ENCODE measurements around the gene LAMC3. TPM values are rescaled to one million over a fixed set of nuclear protein-coding genes. Genes with fewer than 3 reads are reported as not detected.

Gene LAMC3
- total and polyA plus RNA-seq, 9 of the 15 experiments (the other 6 are each of a cell fraction or from before 2014, with no cell fraction given), result 0.10 TPM; not detected in 8

DNA sequence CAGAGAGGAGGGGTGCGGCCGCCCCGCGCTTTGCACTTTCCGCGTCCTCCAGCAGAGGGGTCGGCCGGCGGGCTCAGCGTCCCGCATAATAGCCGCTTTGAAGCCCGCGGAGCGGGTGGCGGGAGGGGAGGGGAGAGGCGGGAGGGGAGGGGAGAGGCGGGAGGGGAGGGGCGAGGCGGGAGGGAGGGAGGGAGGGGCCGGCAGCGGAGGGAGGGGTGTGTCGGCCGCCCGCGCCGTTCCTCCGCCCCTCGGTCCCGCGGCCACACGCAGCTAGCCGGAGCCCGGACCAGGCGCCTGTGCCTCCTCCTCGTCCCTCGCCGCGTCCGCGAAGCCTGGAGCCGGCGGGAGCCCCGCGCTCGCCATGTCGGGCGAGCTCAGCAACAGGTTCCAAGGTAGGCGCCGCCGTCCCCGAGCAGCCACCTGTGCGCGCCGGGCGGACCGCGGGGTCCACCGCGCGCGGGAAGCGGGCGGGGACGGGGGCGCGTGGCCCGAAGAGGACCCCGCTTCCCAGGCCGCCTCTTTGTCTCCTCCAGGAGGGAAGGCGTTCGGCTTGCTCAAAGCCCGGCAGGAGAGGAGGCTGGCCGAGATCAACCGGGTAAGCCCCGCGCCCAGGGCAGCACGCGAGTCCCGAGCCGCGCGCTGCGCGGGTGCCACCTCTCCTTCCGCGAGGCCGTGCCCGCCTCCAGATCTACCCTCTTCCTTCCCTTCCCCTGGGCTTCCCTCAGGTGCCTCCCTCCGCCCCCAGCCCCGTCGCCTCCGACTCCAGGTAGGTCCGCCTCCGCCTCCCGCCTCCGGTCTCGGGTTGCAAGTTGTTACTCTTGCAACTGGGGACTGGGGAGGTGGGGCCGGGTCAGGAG lies 87.5 kb downstream of the LAMC3 start, which contains the start of gene AIF1L:
Gene AIF1L, plus strand, starts transcription at position 263 of the 857 bp plus-strand sequence. Its CDS starts 99 bp downstream, at position 362.
- H3K79me2 ChIP-seq (ENCODE audit: control insufficient read depth, insufficient read depth, low read length), result no peaks in the 10 kb centered on the region
- TF ChIP-seq, protein P1, sequence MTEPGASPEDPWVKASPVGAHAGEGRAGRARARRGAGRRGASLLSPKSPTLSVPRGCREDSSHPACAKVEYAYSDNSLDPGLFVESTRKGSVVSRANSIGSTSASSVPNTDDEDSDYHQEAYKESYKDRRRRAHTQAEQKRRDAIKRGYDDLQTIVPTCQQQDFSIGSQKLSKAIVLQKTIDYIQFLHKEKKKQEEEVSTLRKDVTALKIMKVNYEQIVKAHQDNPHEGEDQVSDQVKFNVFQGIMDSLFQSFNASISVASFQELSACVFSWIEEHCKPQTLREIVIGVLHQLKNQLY (CRISPR knock-in tag; conservative IDR thresholded peaks at IDR 0.05), result 0 out of 4 replicates have a peak, but pooled peaks of 1 of the 2 experiments have one; percentile 15
- TF ChIP-seq, protein P2, sequence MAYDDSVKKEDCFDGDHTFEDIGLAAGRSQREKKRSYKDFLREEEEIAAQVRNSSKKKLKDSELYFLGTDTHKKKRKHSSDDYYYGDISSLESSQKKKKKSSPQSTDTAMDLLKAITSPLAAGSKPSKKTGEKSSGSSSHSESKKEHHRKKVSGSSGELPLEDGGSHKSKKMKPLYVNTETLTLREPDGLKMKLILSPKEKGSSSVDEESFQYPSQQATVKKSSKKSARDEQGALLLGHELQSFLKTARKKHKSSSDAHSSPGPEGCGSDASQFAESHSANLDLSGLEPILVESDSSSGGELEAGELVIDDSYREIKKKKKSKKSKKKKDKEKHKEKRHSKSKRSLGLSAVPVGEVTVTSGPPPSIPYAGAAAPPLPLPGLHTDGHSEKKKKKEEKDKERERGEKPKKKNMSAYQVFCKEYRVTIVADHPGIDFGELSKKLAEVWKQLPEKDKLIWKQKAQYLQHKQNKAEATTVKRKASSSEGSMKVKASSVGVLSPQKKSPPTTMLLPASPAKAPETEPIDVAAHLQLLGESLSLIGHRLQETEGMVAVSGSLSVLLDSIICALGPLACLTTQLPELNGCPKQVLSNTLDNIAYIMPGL (CRISPR knock-in tag; IDR thresholded peaks at IDR 0.05), result peak; percentile 43
- TF ChIP-seq STAT6 (CRISPR knock-in tag; IDR thresholded peaks at IDR 0.05) (peak; percentile 94), RNF2 (IDR thresholded peaks at IDR 0.05) (no peak), BACH1 (tag; IDR thresholded peaks at IDR 0.05) (no peak), ATF3 (IDR thresholded peaks at IDR 0.05) (no peak), ATF3 (CRISPR knock-in tag; conservative IDR thresholded peaks at IDR 0.05) (0 out of 2 replicates have a peak, but pooled peaks have one; percentile 35)
- TF ChIP-seq, protein P3, sequence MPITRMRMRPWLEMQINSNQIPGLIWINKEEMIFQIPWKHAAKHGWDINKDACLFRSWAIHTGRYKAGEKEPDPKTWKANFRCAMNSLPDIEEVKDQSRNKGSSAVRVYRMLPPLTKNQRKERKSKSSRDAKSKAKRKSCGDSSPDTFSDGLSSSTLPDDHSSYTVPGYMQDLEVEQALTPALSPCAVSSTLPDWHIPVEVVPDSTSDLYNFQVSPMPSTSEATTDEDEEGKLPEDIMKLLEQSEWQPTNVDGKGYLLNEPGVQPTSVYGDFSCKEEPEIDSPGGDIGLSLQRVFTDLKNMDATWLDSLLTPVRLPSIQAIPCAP (CRISPR knock-in tag; IDR thresholded peaks at IDR 0.05; ENCODE audit: borderline replicate concordance), result no peak
- intact Hi-C loops (cut with micrococcal nuclease), result loop anchor here (1.0 kb wide), 1 partner anchor 29 kb away; the partner anchor contains the start of gene NUP214
- ChIA-PET CTCF (ENCODE audit: low intra/inter-chr PET ratio) (interaction anchor here (1.2 kb wide), 1 partner anchor 155 kb away, joined by 3 read pairs; no protein-coding TSS in a partner anchor), POLR2A (interaction anchor here (0.6 to 99.3 kb wide), 11 partner anchors 0 to 239 kb away, joined by 3 to 3336 read pairs (median 4); partner anchors contain the start of genes AIF1L and NUP214)
- H3K4me3 ChIP-seq, result peak within 1 kb of the TSS; percentile 35
- in situ Hi-C loops (cut with MboI), result no loop called here
- DNase-seq (ENCODE audit: extremely low read depth in 1 of 4, low spot score in 3 of 4) (peak; percentile 87 to 100 (median 100)), ATAC-seq (peak; percentile 65), FAIRE-seq (no peak)
- H3K4me2 ChIP-seq (ENCODE audit: insufficient read depth, low read length), result peak within 1 kb of the TSS; percentile 66
- H3K9me1 ChIP-seq (ENCODE audit: control insufficient read depth, insufficient read depth, low read length), result peaks cover 8% of the 10 kb centered on the region
- H3K4me1 ChIP-seq (replicated peaks in 1 of 2; ENCODE audit: control insufficient read depth in 2 of 2, insufficient read depth in 2 of 2, low read length in 2 of 2), result peaks cover 22 to 62% of the 10 kb centered on the region in 2 experiments
- no peaks in the 10 kb centered on the region for H3K36me3 ChIP-seq (ENCODE audit: control insufficient read depth, insufficient read depth, low read length)
- no TSS peak for BruUV-seq (replicated peaks)
- H2AFZ ChIP-seq (ENCODE audit: low read depth, low read length), result peak within 1 kb of the TSS; percentile 65
- no peak within 1 kb of the TSS for H3K27ac ChIP-seq (ENCODE audit: extremely low read depth, low read depth, low read length)
- H4K20me1 ChIP-seq (replicated peaks; ENCODE audit: control insufficient read depth, insufficient read depth, low read length), result peaks cover 63% of the 10 kb centered on the region
- peak within 1 kb of the TSS; percentile 3 to 85; a peak in 3 of 4 replicates for H3K9ac ChIP-seq (ENCODE audit: insufficient read depth in 1 of 2, low read depth in 2 of 2, low read length in 2 of 2)
- peaks cover 70 to 90% of the 10 kb centered on the region in 2 experiments for H3K27me3 ChIP-seq (ENCODE audit: control insufficient read depth in 2 of 2, insufficient read depth in 2 of 2, low read length in 2 of 2)
- WGBS (ENCODE audit: insufficient coverage, low coverage, missing lambda C conversion rate), result 6% methylated on average over 93 of the region's 99 CpGs
- H3K9me3 ChIP-seq (replicated peaks; ENCODE audit: control insufficient read depth, insufficient read depth, low read depth, low read length), result no peaks in the 10 kb centered on the region

Measured in K562 (cell line).